Neutrophil (primary cell): ENCODE measurements around the gene VRK2.
"Not testable (repeated sequence)": the region's sequence is repeated elsewhere in the genome, so short reads cannot be mapped to it uniquely, and the experiment has no call there.

Source experiments
- H3K27ac ChIP-seq: fragments of 200-600 bp; sonication (generic); 2 replicates; pipeline ENCODE4 v1.5.1; 2016; ENCODE audit warnings: mild to moderate bottlenecking, moderate library complexity
- H3K27me3 ChIP-seq: fragments of 200-600 bp; sonication (generic); 2 replicates; pipeline ENCODE4 v1.6.0; 2016; ENCODE audit warnings: mild to moderate bottlenecking
- H3K36me3 ChIP-seq: fragments of 200-600 bp; sonication (generic); 2 replicates; pipeline ENCODE4 v1.5.1; 2017
- H3K4me1 ChIP-seq, 2 experiments: fragments of 200-600 bp in 1 of 2; sonication (generic) in 1 of 2; 1 replicate in 1 of 2; 2 replicates in 1 of 2; pipeline versions ENCODE4 v1.5.1 to v1.6.1; 2013 to 2016; ENCODE audit warnings: low read depth in 1 of 2, low read length in 1 of 2, mild to moderate bottlenecking in 1 of 2, moderate library complexity in 1 of 2; ENCODE audit not compliant: control insufficient read depth in 1 of 2, insufficient read depth in 1 of 2
- H3K4me3 ChIP-seq, 2 experiments: fragments of 200-600 bp in 1 of 2; sonication (generic) in 1 of 2; 1 replicate in 1 of 2; 2 replicates in 1 of 2; pipeline ENCODE4 v1.5.1; 2013 to 2016; ENCODE audit warnings: low read depth in 1 of 2, low read length in 1 of 2, mild to moderate bottlenecking in 1 of 2, moderate library complexity in 1 of 2
- H3K9me3 ChIP-seq: fragments of 200-600 bp; sonication (generic); 2 replicates; pipeline ENCODE4 v1.5.1; 2016
- CTCF ChIP-seq: fragments of 200-600 bp; sonication (generic); IDR thresholded peaks from 2 replicates; pipeline ENCODE4 v1.5.1; 2016; ENCODE audit warnings: antibody characterized with exemption

The VRK2 gene

GRCh38 chr2:58107803-58108710, 61.5 kb downstream of the VRK2 start:
- Histone ChIP-seq H3K27me3 (no peaks in the 10 kb centered on the region), H3K27ac (peak overlapping the region; percentile 82), H3K4me3 (peak overlapping the region; percentile 26 to 49), H3K9me3 (no peaks in the 10 kb centered on the region), H3K4me1 (peaks cover 25 to 27% of the 10 kb centered on the region in 2 experiments), H3K36me3 (no peaks in the 10 kb centered on the region)
- TF ChIP-seq CTCF, result no peak

GRCh38 chr2:58109481-58109880, 62.9 kb downstream of the VRK2 start:
- Histone ChIP-seq H3K9me3 (no peaks in the 10 kb centered on the region), H3K27ac (no peak overlapping the region), H3K27me3 (no peaks in the 10 kb centered on the region), H3K36me3 (no peaks in the 10 kb centered on the region), H3K4me1 (peaks cover 26 to 28% of the 10 kb centered on the region in 2 experiments), H3K4me3 (no peak overlapping the region)
- TF ChIP-seq CTCF, result no peak

GRCh38 chr2:58110765-58111164, 64.2 kb downstream of the VRK2 start:
- H3K27ac ChIP-seq, result no peak overlapping the region
- no peak for TF ChIP-seq CTCF
- peaks cover 26 to 28% of the 10 kb centered on the region in 2 experiments for H3K4me1 ChIP-seq
- no peaks in the 10 kb centered on the region for H3K36me3 ChIP-seq
- H3K9me3 ChIP-seq, result no peaks in the 10 kb centered on the region
- H3K4me3 ChIP-seq, result no peak overlapping the region
- no peaks in the 10 kb centered on the region for H3K27me3 ChIP-seq

DNA sequence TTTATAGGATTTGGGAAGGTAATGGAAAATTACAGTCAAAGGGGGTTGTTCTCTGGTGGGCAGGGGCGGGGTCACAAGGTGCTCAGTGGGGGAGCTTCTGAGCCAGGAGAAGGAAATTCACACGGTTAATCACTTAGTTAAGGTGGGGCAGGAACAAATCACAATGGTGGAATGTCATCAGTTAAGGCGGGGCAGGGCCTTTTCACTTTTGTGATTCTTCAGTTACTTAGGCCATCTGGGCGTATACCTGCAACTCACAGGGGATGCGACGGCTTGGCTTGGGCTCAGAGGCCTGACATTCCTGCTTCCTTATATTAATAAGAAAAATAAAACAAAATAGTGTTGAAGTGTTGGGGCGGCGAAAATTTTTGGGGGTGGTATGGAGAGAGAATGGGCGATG, 67.0 kb downstream of the VRK2 start:
- not testable (repeated sequence) for H3K36me3 ChIP-seq
- H3K27ac ChIP-seq, result peak overlapping the region; percentile 81

DNA sequence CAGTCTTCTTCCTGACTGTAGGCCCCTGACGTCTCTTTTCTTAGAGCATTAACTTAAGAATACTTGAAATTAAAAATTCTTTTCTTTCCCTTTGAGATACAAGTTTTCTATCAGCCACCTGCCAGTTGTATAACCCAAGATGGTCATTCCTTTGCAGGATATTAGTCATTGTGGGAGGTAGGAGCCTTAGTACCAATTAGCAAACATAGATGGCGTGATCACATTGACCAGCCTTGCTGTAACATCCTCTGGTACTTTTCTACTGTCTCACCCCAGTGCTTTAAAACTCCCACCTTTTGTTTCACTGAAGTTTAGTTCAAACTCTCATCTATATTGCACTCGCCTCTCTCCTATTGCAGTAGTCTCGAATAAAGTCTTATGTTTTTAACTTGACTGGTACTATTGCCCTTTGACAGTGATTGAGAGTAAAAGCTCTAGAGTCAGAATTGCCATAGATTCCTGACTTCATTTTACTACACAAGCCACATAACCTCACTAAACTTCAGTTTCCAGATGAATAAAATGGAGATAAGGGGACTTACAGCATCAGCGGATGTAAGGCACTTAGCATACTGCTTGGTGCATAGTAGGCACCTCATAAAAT, 74.1 kb downstream of the VRK2 start:
- H3K27ac ChIP-seq, result no peak overlapping the region
- no peak for TF ChIP-seq CTCF

More for the DNA sequence above, 67.0 kb downstream of the VRK2 start:
- H3K4me1 ChIP-seq, result peaks cover 13 to 16% of the 10 kb centered on the region in 2 experiments
- not testable (repeated sequence) for H3K4me3 ChIP-seq, H3K27me3 ChIP-seq, H3K9me3 ChIP-seq

GRCh38 chr2:58122040-58122439, 75.4 kb downstream of the VRK2 start:
- H3K9me3 ChIP-seq, result no peaks in the 10 kb centered on the region
- TF ChIP-seq CTCF, result no peak
- H3K27me3 ChIP-seq, result no peaks in the 10 kb centered on the region
- no peak overlapping the region for H3K27ac ChIP-seq
- no peak overlapping the region for H3K4me3 ChIP-seq
- no peaks in the 10 kb centered on the region for H3K4me1 ChIP-seq
- H3K36me3 ChIP-seq, result peaks cover 4% of the 10 kb centered on the region

More for the DNA sequence above, 74.1 kb downstream of the VRK2 start:
- Histone ChIP-seq H3K9me3 (no peaks in the 10 kb centered on the region), H3K36me3 (peaks cover 4% of the 10 kb centered on the region), H3K4me1 (no peaks in the 10 kb centered on the region), H3K4me3 (no peak overlapping the region), H3K27me3 (no peaks in the 10 kb centered on the region)
